ENCODE data around the gene COMMD6.

DNA sequence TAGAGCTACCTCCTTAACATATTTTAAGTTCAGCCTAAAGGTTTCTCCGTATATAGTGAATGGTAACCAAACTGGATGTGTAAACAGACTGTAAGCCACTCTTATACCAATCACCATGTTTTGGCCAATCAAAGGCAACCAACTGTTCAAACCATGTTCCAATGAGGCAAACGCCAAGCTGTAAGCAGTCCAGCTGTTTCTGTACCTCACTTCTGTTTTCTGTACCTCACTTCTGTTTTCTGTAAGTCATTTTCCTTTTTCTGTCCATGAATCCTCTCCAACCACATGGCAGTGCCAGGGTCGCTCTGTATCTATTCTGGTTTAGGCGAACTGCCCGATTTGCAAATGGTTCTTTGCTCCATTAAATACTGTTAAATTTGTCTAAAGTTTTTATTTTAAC lies 24.4 kb downstream of the COMMD6 start:
- TF ChIP-seq, protein P1, sequence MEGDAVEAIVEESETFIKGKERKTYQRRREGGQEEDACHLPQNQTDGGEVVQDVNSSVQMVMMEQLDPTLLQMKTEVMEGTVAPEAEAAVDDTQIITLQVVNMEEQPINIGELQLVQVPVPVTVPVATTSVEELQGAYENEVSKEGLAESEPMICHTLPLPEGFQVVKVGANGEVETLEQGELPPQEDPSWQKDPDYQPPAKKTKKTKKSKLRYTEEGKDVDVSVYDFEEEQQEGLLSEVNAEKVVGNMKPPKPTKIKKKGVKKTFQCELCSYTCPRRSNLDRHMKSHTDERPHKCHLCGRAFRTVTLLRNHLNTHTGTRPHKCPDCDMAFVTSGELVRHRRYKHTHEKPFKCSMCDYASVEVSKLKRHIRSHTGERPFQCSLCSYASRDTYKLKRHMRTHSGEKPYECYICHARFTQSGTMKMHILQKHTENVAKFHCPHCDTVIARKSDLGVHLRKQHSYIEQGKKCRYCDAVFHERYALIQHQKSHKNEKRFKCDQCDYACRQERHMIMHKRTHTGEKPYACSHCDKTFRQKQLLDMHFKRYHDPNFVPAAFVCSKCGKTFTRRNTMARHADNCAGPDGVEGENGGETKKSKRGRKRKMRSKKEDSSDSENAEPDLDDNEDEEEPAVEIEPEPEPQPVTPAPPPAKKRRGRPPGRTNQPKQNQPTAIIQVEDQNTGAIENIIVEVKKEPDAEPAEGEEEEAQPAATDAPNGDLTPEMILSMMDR (conservative IDR thresholded peaks at IDR 0.05) = no peak
- no peak for TF ChIP-seq EZH2 (IDR thresholded peaks at IDR 0.05; ENCODE audit: low read depth)

All from PC-9 (cell line).